WTC11 (cell line): Measurements from ENCODE around the gene PAM16. TPM values are rescaled to one million over a fixed set of nuclear protein-coding genes. Genes with fewer than 3 reads are reported as not detected.

Experiments
- ATAC-seq: fragments of 200-7000 bp; cut with Tn5 transposase; 2 replicates; pipeline ENCODE4 v1.10.0; 2021; ENCODE audit warnings: mild to moderate bottlenecking, moderate library complexity
- CTCF ChIA-PET: fragments of 300-600 bp; sonication (Branson Sonifier 250); formaldehyde crosslinking; loops from one replicate; lab custom pipeline; 2021; ENCODE audit warnings: antibody characterized with exemption; lab: Charles Lee
- POLR2A ChIA-PET: fragments of 350-600 bp; sonication (Branson Sonifier 250); formaldehyde crosslinking; loops from one replicate; lab custom pipeline; 2021; ENCODE audit warnings: antibody characterized with exemption; lab: Charles Lee
- DNase-seq: peaks from one replicate; pipeline ENCODE4 v3.0.0; 2021; ENCODE audit warnings: low spot score
- H3K27ac Mint-ChIP-seq: 2 replicates; pipeline ENCODE4 v1.8.0; 2021; ENCODE audit warnings: mixed read lengths
- H3K27me3 Mint-ChIP-seq: 2 replicates; pipeline ENCODE4 v1.8.0; 2021; ENCODE audit warnings: low read depth, mild to moderate bottlenecking, moderate library complexity, mixed read lengths
- H3K36me3 Mint-ChIP-seq: 2 replicates; pipeline ENCODE4 v1.8.0; 2021; ENCODE audit warnings: mixed read lengths
- H3K4me1 Mint-ChIP-seq: 2 replicates; pipeline ENCODE4 v1.8.0; 2022; ENCODE audit warnings: mixed read lengths
- H3K4me3 Mint-ChIP-seq: 2 replicates; pipeline ENCODE4 v1.8.0; 2021; ENCODE audit warnings: mild to moderate bottlenecking, moderate library complexity, mixed read lengths
- H3K9me3 Mint-ChIP-seq: 2 replicates; pipeline ENCODE4 v1.8.0; 2021; ENCODE audit warnings: mixed read lengths
- FOXJ3 ChIP-seq: sonication (generic); formaldehyde crosslinking; IDR thresholded peaks from 2 replicates; pipeline ENCODE4 v1.9.0; 2021; ENCODE audit warnings: missing genetic modification reagents, mild to moderate bottlenecking, borderline replicate concordance
- OVOL2 ChIP-seq: fragments of 250-450 bp; sonication (Bioruptor Pico); IDR thresholded peaks from 2 replicates; pipeline ENCODE4 v1.9.0; 2021; ENCODE audit warnings: mild to moderate bottlenecking, borderline replicate concordance
- ZNF121 ChIP-seq: sonication (generic); formaldehyde crosslinking; IDR thresholded peaks from 2 replicates; pipeline ENCODE4 v1.8.0; 2023; ENCODE audit warnings: missing genetic modification reagents
- total RNA-seq: library from RNA; stranded (reverse); gene quantifications from 3 replicates; pipeline ENCODE4 v1.2.3, GENCODE V29; 2021
- TF ChIP-seq, protein P1 (sequence below): fragments of 250-450 bp; sonication (Bioruptor Pico); IDR thresholded peaks from 2 replicates; pipeline ENCODE4 v1.8.0; 2021; ENCODE audit warnings: mild to moderate bottlenecking
- TF ChIP-seq, protein P2 (sequence below): sonication (generic); formaldehyde crosslinking; IDR thresholded peaks from 2 replicates; pipeline ENCODE4 v1.8.0; 2022; ENCODE audit warnings: mild to moderate bottlenecking, missing genetic modification reagents
- TF ChIP-seq, protein P3 (sequence below): fragments of 250-450 bp; sonication (Bioruptor Pico); conservative IDR thresholded peaks from 2 replicates; pipeline ENCODE4 v1.9.0; 2021; ENCODE audit warnings: mild to moderate bottlenecking
- TF ChIP-seq, protein P4 (sequence below): sonication (generic); formaldehyde crosslinking; IDR thresholded peaks from 2 replicates; pipeline ENCODE4 v1.8.1; 2023; ENCODE audit warnings: mild to moderate bottlenecking, missing genetic modification reagents, moderate library complexity

The PAM16 gene
- total RNA-seq, 1 experiment from 2014 or later: 88.9 TPM

DNA sequence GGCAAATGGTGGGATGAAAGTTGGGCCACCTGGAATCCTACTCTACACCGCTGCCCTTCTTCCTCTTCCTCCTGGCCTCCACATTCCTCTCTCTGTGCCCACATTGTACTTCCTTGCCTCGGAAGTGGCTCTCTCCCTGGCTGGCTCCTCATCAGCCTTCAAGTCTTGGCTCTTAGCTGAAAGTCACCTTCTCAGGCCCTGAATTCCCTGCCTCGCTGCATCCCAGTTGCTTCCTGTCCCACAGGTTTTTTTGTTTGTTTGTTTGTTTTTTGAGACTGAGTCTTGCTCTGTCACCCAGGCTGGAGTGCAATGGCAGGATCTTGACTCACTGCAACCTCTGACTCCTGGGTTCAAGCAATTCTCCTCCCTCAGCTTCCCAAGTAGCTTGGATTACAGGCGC, 2.6 kb upstream of the PAM16 start:
- ATAC-seq (no peak), DNase-seq (no peak)
- no peak for TF ChIP-seq OVOL2
- POLR2A ChIA-PET: no interaction called here
- peaks cover 11% of the 10 kb centered on the region for H3K4me1 Mint-ChIP-seq
- CTCF ChIA-PET: interaction anchor here (1.3 to 5.7 kb wide), 3 partner anchors 25 to 80 kb away, joined by 3 to 32 read pairs (median 22); no protein-coding TSS in a partner anchor
- 0 out of 2 replicates have a peak, but pooled peaks cover 3% of the 10 kb centered on the region for H3K27me3 Mint-ChIP-seq
- no peak overlapping the region for H3K4me3 Mint-ChIP-seq
- 0 out of 2 replicates have a peak overlapping the region, but pooled peaks have one; percentile 10 for H3K27ac Mint-ChIP-seq
- no peaks in the 10 kb centered on the region for H3K9me3 Mint-ChIP-seq
- no peaks in the 10 kb centered on the region for H3K36me3 Mint-ChIP-seq

DNA sequence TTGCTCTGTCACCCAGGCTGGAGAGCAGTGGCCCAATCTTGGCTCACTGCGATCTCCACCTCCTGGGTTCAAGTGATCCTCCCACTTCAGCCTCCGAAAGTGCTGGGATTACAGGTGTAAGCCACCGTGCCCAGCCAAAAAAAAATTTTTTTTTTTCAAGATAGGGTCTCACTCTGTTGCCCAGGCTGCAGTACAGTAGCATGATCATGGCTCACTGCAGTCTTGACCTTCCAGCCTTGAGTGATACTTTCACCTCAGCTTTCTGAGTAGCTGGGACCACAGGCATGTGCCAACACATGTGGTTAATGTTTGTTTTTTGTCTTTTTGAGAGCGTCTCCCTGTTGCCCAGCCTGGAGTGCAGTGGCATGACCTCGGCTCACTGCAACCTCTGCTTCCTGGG, 1.7 kb upstream of the PAM16 start:
- ChIA-PET CTCF (interaction anchor here (4.9 to 5.7 kb wide), 2 partner anchors 25 to 51 kb away, joined by 22 to 32 read pairs; no protein-coding TSS in a partner anchor), POLR2A (no interaction called here)
- DNase-seq: no peak
- peaks cover 4% of the 10 kb centered on the region; the same call in 1 of the 2 replicates for H3K36me3 Mint-ChIP-seq
- no peak overlapping the region for H3K4me3 Mint-ChIP-seq
- no peaks in the 10 kb centered on the region for H3K9me3 Mint-ChIP-seq
- peaks cover 11% of the 10 kb centered on the region for H3K4me1 Mint-ChIP-seq
- H3K27me3 Mint-ChIP-seq: 0 out of 2 replicates have a peak, but pooled peaks cover 3% of the 10 kb centered on the region
- TF ChIP-seq, protein P1, sequence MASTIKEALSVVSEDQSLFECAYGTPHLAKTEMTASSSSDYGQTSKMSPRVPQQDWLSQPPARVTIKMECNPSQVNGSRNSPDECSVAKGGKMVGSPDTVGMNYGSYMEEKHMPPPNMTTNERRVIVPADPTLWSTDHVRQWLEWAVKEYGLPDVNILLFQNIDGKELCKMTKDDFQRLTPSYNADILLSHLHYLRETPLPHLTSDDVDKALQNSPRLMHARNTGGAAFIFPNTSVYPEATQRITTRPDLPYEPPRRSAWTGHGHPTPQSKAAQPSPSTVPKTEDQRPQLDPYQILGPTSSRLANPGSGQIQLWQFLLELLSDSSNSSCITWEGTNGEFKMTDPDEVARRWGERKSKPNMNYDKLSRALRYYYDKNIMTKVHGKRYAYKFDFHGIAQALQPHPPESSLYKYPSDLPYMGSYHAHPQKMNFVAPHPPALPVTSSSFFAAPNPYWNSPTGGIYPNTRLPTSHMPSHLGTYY (CRISPR knock-in tag): no peak
- peak; percentile 68; the same call in 1 of the 2 replicates for TF ChIP-seq ZNF121 (CRISPR knock-in tag)
- H3K27ac Mint-ChIP-seq: no peak overlapping the region
- no peak for ATAC-seq

DNA sequence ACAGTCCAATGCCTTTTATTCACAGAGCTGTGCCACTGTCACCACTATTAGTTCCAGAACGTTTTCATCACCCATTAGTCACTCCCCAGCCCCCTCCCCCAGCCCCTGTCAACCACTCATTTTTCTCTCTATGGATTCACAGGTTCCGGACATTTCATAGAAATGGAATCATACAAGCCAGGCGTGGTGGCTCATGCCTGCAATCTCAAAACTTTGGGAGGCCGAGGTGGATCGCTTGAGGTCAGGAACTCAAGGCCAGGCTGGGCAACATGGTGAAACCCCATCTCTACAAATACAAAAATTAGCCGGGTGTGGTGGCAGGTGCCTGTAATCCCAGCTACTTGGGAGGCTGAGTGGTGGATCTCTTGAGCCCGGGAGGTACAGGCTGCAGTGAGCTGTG, 759 bp upstream of the PAM16 start:
- TF ChIP-seq, protein P2, sequence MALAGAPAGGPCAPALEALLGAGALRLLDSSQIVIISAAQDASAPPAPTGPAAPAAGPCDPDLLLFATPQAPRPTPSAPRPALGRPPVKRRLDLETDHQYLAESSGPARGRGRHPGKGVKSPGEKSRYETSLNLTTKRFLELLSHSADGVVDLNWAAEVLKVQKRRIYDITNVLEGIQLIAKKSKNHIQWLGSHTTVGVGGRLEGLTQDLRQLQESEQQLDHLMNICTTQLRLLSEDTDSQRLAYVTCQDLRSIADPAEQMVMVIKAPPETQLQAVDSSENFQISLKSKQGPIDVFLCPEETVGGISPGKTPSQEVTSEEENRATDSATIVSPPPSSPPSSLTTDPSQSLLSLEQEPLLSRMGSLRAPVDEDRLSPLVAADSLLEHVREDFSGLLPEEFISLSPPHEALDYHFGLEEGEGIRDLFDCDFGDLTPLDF: no peak
- TF ChIP-seq, protein P3, sequence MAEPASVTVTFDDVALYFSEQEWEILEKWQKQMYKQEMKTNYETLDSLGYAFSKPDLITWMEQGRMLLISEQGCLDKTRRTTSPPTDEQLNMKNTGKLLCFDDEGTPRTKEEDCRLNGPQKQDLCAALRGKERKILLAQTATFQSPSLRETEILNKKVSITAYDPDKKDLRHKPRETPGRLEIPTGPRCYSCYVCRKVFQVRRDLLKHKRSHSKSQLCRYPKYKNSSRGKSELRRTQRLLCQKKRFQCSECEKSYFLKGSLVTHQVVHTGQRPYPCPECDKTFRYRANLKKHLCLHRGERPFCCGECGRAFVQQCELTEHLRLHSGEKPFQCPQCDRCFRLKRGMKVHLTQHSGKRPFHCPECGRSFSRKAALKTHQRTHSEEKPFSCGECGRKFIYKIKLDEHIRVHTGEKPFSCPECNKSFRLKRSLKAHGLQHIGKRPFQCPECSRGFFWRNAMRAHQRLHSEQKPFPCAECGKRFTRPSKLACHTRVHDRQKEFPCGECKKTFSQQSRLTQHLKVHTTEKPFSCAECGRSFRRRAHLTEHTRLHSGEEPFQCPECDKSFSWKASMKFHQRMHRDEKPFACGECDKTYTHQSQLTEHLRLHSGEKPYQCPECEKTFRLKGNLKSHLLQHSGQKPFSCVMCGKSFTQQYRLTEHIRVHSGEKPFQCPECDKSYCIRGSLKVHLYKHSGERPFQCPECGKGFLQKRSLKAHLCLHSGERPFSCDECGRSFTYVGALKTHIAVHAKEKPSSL (CRISPR knock-in tag): no peak
- H3K36me3 Mint-ChIP-seq: peaks cover 4% of the 10 kb centered on the region; the same call in 1 of the 2 replicates
- 0 out of 2 replicates have a peak, but pooled peaks cover 3% of the 10 kb centered on the region for H3K27me3 Mint-ChIP-seq
- peaks cover 11% of the 10 kb centered on the region for H3K4me1 Mint-ChIP-seq
- peak overlapping the region; percentile 95; the same call in 1 of the 2 replicates for H3K4me3 Mint-ChIP-seq
- H3K27ac Mint-ChIP-seq: no peak overlapping the region; the same call in 1 of the 2 replicates
- no peak for ATAC-seq
- no peaks in the 10 kb centered on the region for H3K9me3 Mint-ChIP-seq
- CTCF ChIA-PET: interaction anchor here (0.9 to 5.7 kb wide), 16 partner anchors 8 to 98 kb away, joined by 3 to 102 read pairs (median 8); no protein-coding TSS in a partner anchor
- no peak for DNase-seq
- POLR2A ChIA-PET: interaction anchor here (1.1 to 2.0 kb wide), 4 partner anchors 19 to 79 kb away, joined by 3 to 11 read pairs (median 4); partner anchors contain the start of genes TFAP4 and VASN

DNA sequence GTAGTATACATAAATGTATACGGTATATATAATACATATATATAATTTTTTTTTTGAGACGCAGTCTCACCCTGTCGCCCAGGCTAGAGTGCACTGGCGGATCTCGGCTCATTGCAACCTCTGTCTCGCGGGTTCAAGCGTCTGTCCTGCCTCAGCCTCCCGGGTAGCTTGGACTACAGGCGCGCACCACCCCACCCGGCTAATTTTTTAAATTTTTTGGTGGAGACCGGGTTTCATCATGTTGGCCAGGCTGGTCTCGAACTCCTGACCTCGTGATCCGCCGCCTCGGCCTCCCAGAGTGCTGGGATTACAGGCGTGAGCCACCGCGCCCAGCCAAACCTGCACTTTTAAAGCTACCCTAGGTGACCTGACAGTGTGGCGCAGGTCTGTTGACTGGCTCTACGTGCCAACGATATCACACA, 745 bp downstream of the PAM16 start:
- Mint-ChIP-seq H3K36me3 (peaks cover 13% of the 10 kb centered on the region), H3K27ac (peak overlapping the region; percentile 70)

DNA sequence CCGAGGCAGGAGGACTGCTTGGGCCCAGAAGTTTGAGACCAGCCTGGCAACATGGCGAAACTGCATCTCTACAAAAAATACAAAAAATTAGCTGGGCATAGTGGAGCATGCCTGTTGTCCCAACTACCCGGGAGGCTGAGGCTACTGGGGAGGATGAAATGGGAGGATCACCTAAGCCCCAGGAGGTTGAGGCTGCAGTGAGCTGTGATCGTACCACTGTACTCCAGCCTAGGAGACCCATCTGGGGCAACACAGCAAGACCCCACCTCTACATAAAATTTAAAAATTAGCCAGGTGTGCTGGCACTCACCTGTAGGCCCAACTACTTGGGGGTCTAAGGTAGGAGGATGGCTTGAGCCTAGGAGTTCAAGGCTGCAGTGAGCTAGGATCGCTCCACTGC, 1.8 kb downstream of the PAM16 start:
- POLR2A ChIA-PET: no interaction called here
- Mint-ChIP-seq H3K27me3 (0 out of 2 replicates have a peak, but pooled peaks cover 3% of the 10 kb centered on the region), H3K27ac (no peak overlapping the region; the same call in 1 of the 2 replicates), H3K9me3 (peaks cover 6% of the 10 kb centered on the region; the same call in 1 of the 2 replicates), H3K36me3 (peaks cover 20% of the 10 kb centered on the region), H3K4me1 (peaks cover 11% of the 10 kb centered on the region), H3K4me3 (no peak overlapping the region)
- no peak for DNase-seq
- no peak for ATAC-seq
- peak; percentile 31; the same call in 1 of the 2 replicates for TF ChIP-seq ZNF121 (CRISPR knock-in tag)
- no peak for TF ChIP-seq FOXJ3 (CRISPR knock-in tag)
- CTCF ChIA-PET: interaction anchor here (0.8 to 5.7 kb wide), 6 partner anchors 21 to 87 kb away, joined by 3 to 102 read pairs (median 14); no protein-coding TSS in a partner anchor

More for the DNA sequence above, 745 bp downstream of the PAM16 start:
- TF ChIP-seq, protein P4, sequence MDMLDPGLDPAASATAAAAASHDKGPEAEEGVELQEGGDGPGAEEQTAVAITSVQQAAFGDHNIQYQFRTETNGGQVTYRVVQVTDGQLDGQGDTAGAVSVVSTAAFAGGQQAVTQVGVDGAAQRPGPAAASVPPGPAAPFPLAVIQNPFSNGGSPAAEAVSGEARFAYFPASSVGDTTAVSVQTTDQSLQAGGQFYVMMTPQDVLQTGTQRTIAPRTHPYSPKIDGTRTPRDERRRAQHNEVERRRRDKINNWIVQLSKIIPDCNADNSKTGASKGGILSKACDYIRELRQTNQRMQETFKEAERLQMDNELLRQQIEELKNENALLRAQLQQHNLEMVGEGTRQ: no peak
- peaks cover 11% of the 10 kb centered on the region for H3K4me1 Mint-ChIP-seq
- peak overlapping the region; percentile 95 for H3K4me3 Mint-ChIP-seq
- H3K9me3 Mint-ChIP-seq: no peaks in the 10 kb centered on the region
- DNase-seq (no peak), ATAC-seq (no peak; the same call in 1 of the 2 replicates)
- H3K27me3 Mint-ChIP-seq: 0 out of 2 replicates have a peak, but pooled peaks cover 3% of the 10 kb centered on the region
- CTCF ChIA-PET: interaction anchor here (0.7 to 5.7 kb wide), 11 partner anchors 10 to 305 kb away, joined by 3 to 102 read pairs (median 12); no protein-coding TSS in a partner anchor
- POLR2A ChIA-PET: interaction anchor here (1.4 to 2.0 kb wide), 2 partner anchors 15 to 77 kb away, joined by 5 to 11 read pairs; partner anchors contain the start of gene TFAP4
